GM18907 (cell line): ENCODE results near the gene CCDC3.
"Not testable (repeated sequence)": the region's sequence is repeated elsewhere in the genome, so short reads cannot be mapped to it uniquely, and the experiment has no call there.

Experiments used
- ATAC-seq: cut with Tn5 transposase; IDR thresholded peaks from one replicate; pipeline ENCODE4 v1.9.1; 2021; ENCODE audit warnings: mild to moderate bottlenecking, moderate library complexity; ENCODE audit not compliant: unreplicated experiment

The CCDC3 gene

DNA sequence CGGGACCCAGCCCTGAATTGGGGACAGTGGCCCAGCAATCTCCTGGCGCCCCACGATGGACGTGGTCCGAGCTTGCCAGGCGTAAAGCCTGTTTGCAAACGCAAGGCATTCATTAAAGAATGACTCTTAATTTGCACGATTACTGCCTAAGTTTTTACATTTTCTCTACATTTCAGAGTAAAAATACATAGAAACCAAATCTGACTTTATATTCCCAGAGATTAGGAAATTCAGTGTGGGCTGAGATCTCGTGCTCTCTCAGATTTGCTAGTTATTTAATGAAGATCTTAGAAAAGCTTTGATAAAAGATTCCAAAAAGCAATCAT, 337 bp upstream of the CCDC3 start:
- no peak for ATAC-seq

DNA sequence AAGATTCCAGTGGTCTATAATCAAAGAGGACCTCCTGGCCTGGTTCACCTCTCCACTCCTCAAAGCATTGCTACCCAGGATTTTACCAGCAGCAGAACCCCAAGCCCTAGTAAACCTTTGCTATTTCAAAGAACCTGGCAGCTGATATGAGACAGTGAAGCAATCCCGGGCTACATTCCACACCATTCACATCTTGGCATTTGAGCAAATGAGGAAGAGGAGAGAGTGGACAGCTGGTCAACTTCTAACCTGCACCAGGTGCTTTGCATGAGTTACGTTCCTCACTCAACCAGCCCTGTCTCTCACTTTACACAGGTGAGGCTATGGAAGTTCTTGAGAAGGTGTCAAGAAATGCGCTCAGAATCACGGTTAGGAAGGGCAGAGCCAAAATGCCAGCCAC, 1.1 kb downstream of the CCDC3 start:
- no peak for ATAC-seq

- ATAC-seq = no peak
These were observed 1.7 kb downstream of the CCDC3 start for GRCh38 chr10:12999849-13000248.

DNA sequence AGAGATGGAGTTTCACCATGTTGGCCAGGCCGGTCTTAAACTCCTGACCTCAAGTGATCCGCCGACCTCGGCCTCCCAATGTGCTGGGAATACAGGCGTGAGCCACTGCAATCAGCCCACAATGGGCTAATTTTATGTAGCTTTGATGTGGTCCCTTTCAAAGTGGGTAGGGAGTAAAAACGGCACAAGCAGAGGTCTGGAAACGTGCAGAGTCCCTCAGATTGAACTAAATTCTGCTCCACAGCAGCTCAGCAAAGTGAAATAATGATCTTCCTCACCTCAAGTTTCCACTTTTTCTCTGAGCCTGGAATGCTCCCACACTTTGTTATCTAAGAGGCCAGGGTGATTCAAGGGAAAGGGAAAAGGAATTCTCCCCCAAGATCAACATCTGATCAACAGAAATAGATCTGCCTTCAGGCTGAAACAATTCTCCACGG, 6.1 kb downstream of the CCDC3 start:
- ATAC-seq = no peak

- ATAC-seq = no peak
These were observed 7.9 kb downstream of the CCDC3 start for GRCh38 chr10:12993595-12993994.

DNA sequence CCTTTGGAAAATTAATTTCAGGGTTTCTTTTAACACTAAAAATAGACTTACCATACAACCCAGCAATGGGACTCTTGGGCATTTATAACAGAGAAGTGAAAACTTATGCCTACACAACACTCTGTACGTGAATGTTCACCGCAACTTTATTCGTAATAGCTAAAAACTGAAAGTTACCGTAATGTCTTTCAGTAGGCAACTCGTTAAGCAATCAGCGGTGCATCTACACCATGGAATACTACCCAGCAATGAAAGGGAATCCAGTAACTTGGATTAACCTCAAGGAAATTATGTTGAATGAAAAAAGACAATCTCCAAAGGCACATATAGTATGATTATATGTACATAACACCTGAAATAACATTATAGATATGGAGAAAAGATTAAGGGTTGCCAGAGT, 16.2 kb downstream of the CCDC3 start:
- no peak for ATAC-seq

DNA sequence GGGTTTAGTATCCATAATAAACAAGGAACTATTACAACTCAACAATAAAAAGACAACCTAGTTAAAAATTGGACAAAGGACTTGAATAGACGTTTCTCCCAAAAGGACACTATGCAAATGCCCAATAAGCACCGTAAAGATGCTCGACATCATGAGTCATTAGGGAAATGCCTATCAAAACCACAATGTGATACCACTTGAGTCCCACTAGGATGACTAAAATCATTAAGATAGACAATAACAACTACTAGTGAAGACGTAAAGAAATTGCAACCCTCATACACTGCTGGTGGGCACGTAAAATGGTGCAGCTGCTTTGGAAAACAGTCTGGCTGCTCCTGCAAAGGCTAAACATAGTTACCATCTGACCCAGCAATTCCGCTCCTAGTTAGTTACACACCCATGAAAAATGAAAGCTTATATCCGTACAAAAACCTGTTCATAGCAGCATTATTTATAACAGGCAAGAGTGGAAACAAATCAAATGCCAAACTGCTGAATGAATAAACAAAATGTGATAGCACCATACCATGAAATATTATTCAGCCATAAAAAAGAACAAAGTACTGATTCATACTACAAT, 17.3 kb downstream of the CCDC3 start:
- ATAC-seq = no peak

DNA sequence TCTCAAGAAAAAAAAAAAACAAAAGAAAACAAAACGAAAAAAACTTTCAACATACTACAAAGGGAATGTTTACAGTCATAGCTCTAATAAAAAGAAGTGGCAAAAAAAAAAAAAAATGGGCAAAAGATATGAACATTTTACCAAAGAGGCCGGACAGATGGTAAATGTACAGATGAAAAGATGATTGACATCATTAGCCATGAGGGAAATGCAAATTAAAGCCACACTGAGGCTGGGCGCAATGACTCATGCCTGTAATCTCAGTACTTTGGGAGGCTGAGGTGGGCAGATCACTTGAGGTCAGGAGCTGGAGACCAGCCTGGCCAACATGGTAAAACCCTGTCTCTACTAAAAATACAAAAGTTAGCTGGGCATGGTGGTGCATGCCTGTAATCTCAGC, 17.9 kb downstream of the CCDC3 start:
- ATAC-seq = not testable (repeated sequence)

GRCh38 chr10:12981570-12981969, 19.9 kb downstream of the CCDC3 start:
- no peak for ATAC-seq

GRCh38 chr10:12980713-12981306, 20.7 kb downstream of the CCDC3 start:
- no peak for ATAC-seq

- no peak for ATAC-seq
These were observed 21.3 kb downstream of the CCDC3 start for GRCh38 chr10:12980102-12980661.

DNA sequence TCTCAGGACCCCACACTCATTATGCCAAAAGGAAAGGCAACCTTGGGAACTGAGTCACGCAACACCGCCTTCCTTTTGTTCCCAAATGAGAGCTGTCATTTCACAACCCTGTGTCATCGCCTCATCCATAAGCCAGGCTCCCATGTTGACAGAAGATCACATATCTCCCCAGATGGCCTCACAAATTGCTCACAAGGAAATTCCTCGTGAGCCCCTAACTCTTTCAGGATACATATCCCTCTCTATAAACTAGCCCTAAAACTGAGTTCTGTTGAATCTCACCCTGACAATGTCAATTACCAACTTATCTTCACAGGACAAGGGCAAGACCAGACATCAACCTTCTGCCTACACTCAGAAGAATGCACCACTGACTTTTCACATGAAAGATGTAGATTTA, 22.6 kb downstream of the CCDC3 start:
- no peak for ATAC-seq

GRCh38 chr10:12975906-12976305, 25.6 kb downstream of the CCDC3 start:
- ATAC-seq = no peak

DNA sequence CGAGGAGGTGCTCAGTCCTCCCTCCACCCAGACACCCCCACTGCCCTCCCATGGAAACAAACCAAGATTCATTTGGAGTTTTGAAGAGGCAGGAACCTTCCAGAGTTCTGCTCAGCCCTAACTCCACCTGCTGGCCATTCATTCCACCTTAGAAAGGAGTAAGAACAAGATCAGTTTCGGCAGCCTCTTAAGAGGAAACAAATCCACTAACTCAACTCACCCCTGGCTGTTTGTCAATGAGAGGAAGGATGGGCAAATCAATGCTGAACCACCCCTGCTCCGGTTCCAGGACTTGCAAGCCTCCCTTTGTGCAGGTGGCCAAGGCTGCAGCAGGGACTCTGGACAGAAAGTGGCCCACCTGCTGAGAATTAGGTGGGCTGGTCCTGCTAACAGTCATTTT, 26.2 kb downstream of the CCDC3 start:
- ATAC-seq = no peak

DNA sequence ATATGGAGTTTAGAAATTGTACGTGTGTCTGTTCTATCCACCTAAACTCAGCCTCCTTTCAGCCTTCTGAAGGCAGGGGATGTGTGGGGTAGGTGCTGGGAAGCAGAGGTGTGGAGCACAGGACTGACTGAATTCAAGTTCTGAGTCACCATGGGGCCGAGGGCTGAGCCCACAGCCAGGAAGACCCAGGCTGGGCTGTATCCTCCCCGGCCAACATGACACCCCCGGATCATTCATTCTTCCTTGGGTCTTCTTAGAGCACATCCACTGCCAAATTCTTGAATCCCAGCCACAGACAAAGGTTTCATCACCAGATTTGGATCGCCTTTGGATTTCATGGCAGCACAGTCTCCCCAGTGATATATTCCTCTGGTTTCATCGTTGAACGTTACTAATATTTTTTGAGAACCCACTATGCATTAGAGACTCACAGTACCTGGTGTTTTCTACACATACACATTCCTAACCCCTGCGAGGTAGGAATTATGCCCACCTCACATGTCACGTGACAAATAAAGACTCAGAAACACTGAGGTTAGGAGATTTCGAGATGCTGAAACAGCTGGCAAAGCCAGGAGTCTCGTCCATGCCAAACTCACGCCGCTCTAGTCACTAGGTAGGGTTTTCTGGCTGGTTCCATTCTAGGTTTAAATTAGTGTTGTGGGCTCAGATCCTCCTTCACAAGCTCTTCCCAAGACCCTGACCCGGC, 26.9 kb downstream of the CCDC3 start:
- no peak for ATAC-seq

- no peak for ATAC-seq
These were observed 27.4 kb downstream of the CCDC3 start for GRCh38 chr10:12974078-12974477.

DNA sequence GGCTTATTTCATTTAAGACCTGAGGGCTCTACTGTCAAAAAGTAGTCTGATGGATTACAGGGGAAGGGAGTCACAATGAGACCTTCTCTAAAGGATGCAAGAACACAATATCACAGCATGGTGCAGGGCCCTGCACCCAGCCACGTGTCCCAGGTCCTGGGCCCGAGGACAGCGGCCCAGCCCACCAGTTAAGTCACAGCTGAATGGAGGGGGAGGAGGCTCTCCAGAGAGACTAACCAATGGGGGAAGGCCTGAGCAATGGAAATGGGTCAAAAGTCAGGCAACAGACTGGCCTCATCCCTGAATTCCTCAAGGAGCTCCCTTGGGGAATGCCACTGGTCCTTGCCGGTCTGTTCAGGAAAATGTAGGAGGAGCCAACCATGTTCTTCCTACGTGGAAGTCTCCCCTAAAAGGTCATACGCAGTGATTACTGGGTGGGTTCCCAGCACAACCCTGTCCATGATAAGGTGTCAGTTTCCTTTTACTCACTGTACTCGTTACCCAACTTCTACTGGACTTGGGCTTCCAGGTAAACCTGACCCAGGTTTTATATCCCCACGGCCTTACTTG, 28.3 kb downstream of the CCDC3 start:
- ATAC-seq = no peak

DNA sequence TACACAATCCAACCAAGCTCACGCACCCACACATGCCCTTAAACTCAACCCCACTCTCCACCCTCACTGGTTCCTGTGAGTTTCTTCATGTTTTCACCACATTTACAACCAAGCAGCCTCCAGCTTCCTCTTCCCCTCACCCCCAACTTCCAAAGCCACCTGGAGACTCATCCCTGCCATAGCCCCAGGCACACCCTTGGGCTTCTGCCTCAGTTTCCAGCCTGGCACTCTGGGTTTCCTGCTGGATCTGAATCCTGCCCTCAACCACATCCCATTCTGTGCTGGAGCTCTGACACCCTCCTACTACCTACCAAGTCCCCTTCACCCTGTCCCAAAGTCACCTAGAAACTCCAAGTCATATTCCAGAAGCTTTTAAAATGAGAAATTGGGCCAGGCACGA, 29.4 kb downstream of the CCDC3 start:
- no peak for ATAC-seq

- ATAC-seq = no peak
These were observed 30.3 kb downstream of the CCDC3 start for GRCh38 chr10:12971001-12971788.

GRCh38 chr10:12969951-12970350, 31.6 kb downstream of the CCDC3 start:
- ATAC-seq = no peak

GRCh38 chr10:12966067-12966466, 35.4 kb downstream of the CCDC3 start:
- no peak for ATAC-seq
